GM10847 (cell line): ENCODE measurements around the gene CASKIN1.

Experiments used
- POLR2A ChIP-seq: IDR thresholded peaks from 2 replicates; pipeline ENCODE4 v1.6.1; 2011; ENCODE audit not compliant: insufficient read length; ENCODE audit errors: extremely low read depth

CASKIN1 gene

DNA sequence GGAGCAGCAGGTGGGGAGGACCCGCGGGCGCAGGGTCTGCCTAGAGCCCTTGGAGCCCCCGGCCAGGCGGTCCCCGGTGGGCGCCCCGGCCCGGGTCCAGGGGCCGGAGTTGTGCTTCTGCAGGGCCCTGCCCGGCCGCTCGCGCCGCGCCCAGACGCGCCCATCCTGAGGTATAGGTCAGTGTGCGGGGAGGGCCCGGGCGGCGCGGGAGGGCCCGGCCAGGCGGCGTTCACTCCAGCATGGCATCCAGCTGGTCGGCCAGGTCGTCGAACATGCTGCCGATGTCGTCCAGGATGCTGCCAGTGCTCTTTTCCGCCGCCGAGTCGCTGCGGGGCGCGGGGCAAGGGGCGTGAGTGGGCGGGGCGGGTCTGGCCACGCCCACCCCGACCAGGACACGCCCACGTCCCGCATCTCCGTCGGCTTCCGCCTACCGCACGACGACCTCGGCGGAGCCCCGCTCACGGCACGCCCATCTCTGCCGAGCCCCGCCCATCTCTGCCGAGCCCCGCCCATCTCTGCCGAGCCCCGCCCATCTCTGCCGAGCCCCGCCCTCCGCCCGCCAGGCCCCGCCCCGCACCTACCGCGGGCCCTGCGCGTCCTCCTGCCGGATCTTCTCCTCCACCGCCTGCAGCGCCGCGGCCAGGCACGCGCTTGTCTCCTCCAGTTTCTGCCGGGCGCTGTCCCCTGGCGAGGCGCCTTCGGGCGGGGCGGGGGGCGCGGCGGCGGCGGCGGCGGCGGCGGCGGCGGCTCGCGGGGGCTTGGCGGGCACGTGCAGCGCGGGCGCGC, 17.9 kb downstream of the CASKIN1 start:
- TF ChIP-seq POLR2A, result no peak

DNA sequence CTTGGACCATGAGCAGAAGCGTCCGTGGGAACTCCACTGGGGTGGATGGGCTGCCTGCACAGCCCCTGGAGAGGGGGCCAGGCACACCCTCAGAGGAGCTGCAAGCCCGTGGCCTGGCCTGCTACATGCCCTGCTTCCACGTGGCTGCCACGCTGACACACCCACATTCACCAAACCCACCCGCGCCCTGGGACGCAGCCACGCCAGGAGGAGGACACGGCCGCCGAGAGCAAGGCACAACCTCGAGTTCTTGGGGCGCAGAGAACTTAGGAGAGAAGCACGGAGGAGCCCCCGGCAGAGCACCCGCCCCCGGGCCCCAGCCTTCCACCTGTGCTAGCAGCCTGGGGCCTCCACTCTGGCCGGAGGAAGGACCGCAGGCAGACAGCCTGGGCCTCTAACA, 18.8 kb downstream of the CASKIN1 start:
- no peak for TF ChIP-seq POLR2A

DNA sequence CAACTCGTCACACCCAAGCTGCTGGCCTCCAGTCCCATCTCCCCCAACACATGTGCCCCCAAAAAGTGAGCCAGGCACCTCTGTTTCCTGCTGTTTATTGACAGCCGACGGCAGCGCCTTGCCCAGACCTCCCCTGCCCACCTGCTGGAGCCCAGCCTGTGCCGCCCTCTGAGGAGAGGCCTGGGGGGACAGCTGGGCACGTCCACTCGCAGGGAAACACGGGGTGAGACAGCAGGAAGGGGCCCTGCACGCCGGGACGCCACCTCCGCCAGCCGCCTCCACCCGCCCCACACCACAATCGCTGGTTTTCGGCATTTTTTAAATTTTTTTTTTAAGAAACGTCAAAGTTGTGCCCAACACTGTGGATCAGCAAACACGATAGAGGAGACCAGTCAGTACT, 19.3 kb downstream of the CASKIN1 start:
- no peak for TF ChIP-seq POLR2A

DNA sequence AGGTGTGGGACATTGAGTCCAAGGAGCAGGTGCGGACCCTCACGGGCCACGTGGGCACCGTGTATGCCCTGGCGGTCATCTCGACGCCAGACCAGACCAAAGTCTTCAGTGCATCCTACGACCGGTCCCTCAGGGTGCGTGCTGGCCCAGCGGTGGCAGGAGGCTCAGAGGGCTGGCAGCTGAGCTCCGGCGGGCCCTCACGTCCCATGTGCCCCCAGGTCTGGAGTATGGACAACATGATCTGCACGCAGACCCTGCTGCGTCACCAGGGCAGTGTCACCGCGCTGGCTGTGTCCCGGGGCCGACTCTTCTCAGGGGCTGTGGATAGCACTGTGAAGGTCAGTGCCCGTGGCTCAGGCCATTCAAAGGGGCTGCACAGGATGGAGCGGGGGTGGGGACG, 20.4 kb downstream of the CASKIN1 start:
- TF ChIP-seq POLR2A, result no peak

DNA sequence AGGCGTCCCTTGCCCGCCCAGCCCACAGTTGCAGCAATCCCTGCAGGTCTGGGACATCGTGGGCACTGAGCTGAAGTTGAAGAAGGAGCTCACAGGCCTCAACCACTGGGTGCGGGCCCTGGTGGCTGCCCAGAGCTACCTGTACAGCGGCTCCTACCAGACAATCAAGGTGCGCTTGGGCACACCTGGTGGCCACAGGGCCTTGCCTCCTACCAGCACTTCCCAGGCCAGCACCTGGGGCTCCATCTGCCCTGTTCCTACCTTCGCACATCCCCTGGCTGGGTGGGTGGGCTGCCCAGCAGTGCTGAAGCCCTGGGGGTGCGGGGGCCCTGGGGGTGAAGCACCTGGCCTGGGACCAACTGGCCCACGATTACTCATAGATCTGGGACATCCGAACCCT, 21.0 kb downstream of the CASKIN1 start:
- TF ChIP-seq POLR2A, result no peak

DNA sequence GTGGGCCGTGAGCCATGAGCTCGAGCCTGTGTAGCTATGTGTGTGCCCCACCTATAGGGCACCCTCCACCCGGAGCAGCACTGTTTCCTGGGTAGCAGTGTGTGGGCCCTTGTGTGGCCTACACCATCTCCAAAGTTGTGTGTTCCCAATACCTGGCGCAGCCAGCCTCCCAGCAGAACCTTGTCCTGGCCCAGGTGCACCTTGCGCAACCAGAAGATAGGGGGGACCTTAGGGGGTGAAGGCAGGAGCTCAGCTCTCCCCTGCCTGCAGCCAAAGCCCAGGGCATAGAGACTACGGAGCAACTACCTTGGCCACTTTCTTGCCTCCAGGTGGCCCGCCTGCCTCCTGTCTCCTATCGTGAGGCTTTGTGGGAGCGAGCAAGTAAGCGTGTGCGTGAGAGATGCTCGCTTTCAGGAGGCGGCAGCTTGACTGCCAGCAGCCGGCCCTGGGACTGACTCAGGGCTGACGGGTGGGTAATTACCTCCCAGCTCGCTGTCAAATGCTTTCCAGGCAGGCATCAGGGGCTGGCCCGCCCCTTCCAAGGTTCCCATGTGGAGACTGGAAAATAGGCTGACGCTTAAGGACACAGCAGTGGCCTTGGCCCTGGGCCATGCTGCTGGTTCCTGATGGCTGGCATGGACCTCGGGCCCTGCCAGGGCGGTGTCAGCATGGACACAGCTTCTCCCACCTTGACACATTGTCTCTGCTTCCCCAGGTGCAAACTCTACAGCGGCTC, 21.8 kb downstream of the CASKIN1 start:
- no peak for TF ChIP-seq POLR2A

DNA sequence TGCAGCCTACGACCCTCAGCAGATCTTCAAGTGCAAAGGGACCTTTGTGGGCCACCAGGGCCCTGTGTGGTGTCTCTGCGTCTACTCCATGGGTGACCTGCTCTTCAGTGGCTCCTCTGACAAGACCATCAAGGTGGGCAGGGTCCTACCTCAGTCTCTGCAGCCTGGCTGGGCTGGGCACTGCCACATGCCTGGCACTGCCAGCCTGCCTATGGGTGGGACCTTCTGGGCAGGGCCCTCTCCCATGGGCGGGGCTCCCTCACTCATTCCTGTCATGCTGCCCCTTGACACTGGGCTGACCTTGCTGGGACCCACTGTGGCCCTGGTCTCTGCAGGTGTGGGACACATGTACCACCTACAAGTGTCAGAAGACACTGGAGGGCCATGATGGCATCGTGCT, 22.5 kb downstream of the CASKIN1 start:
- TF ChIP-seq POLR2A, result no peak

DNA sequence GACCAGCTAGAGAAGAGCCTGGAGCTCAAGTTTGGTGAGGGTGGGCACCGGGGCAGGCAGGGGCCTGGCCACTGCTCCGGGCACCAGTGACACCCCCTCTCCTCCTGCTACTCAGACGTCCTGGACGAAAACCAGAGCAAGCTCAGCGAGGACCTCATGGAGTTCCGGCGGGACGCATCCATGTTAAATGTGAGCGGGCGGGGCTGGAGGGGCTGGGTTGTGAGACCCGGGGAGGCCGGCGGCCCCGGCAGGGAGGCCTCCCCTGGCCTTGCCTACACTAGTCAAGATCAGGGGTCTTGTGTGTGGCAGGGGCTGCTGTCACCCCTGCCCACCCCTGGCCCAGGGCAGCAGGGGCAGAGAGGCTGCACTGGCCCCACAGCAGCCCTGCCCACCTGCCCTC, 23.0 kb downstream of the CASKIN1 start:
- no peak for TF ChIP-seq POLR2A

DNA sequence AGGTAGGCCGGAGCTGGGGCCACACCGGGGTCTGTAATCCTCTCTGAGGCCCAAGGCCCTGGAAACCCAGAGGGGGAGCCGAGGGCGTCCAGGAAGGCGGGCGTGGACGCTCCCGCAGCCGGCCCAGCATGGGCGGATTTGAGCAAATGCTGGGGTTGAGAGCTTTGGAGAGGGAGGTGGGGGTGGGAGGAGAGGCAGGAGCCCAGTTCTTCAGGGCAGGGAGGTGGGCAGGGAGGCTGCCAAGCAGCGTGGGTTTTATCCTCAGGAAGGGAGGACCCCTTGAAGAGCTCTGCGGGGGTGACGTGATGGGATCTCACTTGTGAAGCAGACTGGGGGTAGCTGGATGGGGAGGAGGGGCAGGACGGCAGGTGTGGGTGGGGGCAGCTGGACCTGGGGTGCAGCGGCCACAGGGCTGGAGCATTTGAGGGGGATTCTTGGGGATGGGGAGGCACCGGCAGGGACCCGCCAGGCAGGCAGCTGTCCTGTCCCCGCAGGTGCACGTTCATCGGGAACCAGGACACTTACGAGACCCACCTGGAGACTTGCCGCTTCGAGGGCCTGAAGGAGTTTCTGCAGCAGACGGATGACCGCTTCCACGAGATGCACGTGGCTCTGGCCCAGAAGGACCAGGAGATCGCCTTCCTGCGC, 23.6 kb downstream of the CASKIN1 start:
- TF ChIP-seq POLR2A, result no peak

DNA sequence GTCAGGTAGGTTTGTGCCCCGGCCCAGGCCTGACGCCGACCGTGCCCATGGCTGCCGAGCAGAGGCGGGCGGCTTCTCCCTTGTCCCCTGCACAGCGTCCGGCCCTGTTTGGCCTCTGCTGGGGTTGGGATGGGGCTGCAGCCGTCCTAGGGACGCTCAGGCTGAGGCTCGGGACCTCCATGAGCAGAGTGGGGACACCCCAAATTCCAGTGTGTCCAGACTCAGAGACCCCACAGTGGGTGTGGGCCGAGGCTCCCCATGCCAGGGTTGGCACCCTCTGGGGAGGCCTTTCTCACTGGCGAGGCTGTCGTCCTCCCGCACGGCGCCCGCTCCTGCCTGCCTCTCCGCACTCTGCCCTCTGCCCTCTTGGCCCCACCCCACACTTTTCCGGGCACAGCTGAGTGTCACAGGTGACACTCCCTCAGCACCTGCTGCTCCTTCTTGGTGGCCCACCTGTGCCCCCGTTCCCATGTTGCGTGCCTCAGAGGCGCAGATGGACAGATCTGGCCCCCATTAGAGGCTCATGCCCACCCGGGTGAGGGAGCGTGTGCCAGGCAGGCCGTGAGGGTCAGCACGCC, 24.7 kb downstream of the CASKIN1 start:
- TF ChIP-seq POLR2A, result no peak

DNA sequence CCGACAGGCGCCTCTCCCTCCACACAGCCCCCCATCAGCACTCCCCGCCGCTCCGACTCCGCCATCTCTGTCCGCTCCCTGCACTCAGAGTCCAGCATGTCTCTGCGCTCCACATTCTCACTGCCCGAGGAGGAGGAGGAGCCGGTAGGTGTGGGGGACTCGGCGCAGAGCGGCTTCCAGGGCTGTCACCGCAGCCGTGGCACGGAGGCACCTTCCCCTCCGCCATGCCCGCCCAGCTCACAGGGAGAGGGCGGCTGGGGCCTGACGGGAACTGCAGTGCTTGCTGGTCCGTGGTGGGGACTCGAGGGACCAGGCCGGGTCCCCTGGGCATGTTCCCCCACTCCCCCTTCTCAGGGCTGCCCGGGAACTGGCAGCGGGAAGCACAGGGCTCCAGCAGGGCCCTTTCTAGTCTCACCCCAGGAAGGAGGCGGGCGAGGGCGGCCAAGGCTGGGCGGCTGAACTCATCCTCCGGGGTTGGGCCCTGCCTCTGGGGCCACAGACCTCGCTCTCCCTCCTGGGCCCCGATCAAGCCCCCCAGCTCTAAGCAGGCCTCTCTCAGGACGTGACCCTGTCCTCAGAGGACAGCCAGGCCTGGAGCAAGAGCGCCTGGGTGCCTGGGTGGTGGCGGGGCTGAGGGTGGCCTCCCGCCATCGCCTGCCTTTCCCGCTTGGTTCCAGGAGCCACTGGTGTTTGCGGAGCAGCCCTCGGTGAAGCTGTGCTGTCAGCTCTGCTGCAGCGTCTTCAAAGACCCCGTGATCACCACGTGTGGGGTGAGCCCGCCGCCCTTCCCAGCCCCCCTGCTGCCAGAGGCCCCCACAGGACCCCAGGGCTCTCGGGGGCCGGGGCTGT, 25.6 kb downstream of the CASKIN1 start:
- TF ChIP-seq POLR2A, result no peak

DNA sequence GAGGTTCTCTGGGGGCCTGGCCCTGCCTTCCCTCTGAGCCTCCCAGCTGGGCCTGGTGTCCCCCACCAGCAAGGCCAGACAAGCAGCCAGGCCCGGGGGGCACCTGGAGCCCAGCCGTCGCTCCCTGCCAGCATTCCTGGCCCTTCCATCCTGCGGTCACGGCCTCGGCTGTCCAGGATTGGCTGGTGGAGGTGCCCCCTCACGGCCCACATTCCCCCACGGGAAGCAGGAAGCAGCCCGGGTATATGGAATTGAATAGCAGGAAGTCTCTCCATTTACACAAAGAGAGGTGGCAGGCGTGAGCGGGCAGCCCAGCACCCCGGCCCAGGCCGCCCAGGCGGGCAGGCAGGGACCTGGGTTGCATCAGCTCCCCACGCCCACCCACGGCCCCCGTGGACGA, 26.3 kb downstream of the CASKIN1 start:
- TF ChIP-seq POLR2A, result no peak

DNA sequence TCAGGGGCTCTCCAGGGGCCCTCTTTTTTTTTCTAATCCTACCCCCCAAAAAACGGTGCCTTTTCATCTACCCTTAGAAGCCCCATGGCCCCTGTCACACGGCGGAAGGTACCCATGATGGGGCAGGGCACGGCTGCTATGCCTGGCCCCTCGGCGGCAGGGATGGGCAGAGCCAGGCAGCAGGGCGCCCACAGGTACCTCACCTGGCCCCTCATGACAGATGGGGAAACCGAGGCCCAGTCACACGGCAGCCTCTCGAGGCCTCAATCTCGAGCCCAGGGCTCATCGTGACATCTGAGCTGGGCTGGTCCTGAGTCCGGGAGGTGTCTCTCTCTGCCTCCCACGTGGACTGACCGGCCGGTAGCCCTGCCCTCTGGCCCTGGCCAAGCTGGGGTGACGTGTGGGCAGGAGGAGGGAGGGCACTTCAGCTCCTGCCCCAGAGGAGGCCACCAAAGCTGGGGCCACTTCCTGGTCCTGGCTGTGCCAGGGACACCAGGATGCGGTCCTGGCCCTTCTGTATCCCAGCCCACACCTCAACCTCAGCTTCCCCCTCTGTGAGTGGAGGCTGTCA, 29.3 kb downstream of the CASKIN1 start:
- no peak for TF ChIP-seq POLR2A

DNA sequence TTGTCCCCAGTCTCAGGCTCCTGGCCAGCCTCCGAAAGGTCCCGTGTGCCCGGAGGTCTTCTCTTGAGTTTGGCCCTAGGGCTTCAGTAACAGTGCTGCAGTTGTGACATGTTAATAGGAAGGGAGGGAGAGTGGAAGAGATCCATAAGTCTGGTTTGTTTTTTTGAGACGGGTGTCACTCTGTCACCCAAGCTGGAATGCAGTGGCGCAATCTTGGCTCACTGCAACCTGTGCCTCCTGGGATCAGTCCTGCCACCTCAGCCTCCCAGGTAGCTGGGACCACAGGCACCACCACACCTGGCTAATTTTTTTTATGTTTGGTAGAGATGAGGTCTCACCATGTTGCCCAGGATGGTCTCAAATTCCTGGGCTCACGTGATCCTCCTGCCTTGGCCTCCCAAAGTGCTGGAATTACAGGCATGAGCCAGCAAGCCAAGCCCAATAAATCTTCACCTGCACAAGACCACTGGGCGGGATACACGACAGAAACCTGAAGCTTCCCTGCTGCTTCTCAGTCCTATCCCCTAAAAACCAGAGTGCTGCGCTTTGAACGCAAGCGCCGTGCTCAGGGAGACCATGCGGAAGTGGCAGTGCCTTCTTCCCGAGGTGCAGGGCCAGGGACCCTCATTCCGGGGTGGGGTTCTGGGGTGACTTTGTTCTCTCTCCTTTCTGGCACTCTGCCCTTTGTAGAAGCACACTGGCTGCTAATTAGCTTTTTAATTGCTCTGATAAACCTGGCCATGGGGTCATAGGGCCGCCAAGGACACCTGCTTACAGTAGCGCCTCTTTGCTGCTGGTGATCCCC, 29.9 kb downstream of the CASKIN1 start:
- no peak for TF ChIP-seq POLR2A

DNA sequence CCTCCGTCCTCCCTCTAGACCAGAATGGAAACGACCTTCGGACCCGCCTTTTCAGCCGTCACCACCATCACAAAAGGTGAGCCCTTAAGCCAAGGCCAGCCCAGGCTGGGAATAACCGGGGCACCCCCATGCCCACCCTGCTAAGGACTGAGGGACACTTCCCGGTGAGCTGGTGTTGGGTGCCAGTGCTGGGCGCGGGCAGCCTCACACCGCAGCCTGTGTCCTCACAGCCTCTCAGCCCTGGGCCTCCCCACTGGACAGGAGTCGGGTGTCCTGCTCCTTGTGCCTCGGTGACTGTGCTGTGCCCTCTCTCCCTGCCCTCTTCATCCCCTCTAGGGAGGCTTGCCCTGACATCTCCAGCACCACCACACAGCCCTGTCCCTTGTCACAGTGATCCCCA, 30.5 kb downstream of the CASKIN1 start:
- TF ChIP-seq POLR2A, result no peak
